ENCODE results near the gene MBL2.

Gene MBL2

GRCh38 chr10:52739380-52740154 is 33.0 kb downstream of the MBL2 start:
- DNase-seq = no peak

GRCh38 chr10:52738951-52739350 is 33.6 kb downstream of the MBL2 start:
- DNase-seq = no peak

GRCh38 chr10:52729271-52730104 is 43.1 kb downstream of the MBL2 start:
- peak; percentile 53 for DNase-seq

GRCh38 chr10:52720018-52720417 is 52.6 kb downstream of the MBL2 start:
- no peak for DNase-seq
